Spleen (tissue), 11 donors: ENCODE data around the gene WBP4. TPM values are rescaled to one million over a fixed set of nuclear protein-coding genes. Genes with fewer than 3 reads are reported as not detected.

ENCODE experiments used
- DNase-seq: peaks from one replicate; pipeline ENCODE4 v3.0.0-alpha.2; 2020
- H3K27ac ChIP-seq, 8 donors: fragments of 200-600 bp; sonication (generic) in 7 of 8; 1 replicate in 4 of 8; 2 replicates in 4 of 8; pipeline versions ENCODE4 v1.5.0 to v1.8.0; 2016 to 2021; ENCODE audit warnings: inconsistent platforms in 4 of 8, mild to moderate bottlenecking in 4 of 8, moderate library complexity in 1 of 8
- H3K27me3 ChIP-seq, 7 donors: fragments of 200-600 bp; sonication (generic) in 6 of 7; replicated peaks in 1 of 7; 1 replicate in 4 of 7; 2 replicates in 3 of 7; pipeline versions ENCODE4 v1.5.0 to v1.8.0; 2016 to 2021; ENCODE audit warnings: inconsistent platforms in 3 of 7, mild to moderate bottlenecking in 1 of 7
- H3K36me3 ChIP-seq, 6 donors: fragments of 200-600 bp; sonication (generic) in 5 of 6; 1 replicate in 4 of 6; 2 replicates in 2 of 6; pipeline versions ENCODE4 v1.5.0 to v1.8.0; 2016 to 2021; ENCODE audit warnings: inconsistent platforms in 2 of 6
- H3K4me1 ChIP-seq, 6 donors: fragments of 200-600 bp; sonication (generic) in 5 of 6; 1 replicate in 3 of 6; 2 replicates in 3 of 6; pipeline versions ENCODE4 v1.5.0 to v1.8.0; 2016 to 2021; ENCODE audit warnings: inconsistent platforms in 3 of 6
- H3K4me3 ChIP-seq, 8 donors: fragments of 200-600 bp; sonication (generic) in 7 of 8; 1 replicate in 4 of 8; 2 replicates in 4 of 8; pipeline versions ENCODE4 v1.5.0 to v1.8.0; 2016 to 2021; ENCODE audit warnings: inconsistent platforms in 4 of 8, mild to moderate bottlenecking in 4 of 8, moderate library complexity in 2 of 8
- H3K9me3 ChIP-seq, 8 donors: fragments of 200-600 bp; sonication (generic) in 7 of 8; 1 replicate in 4 of 8; 2 replicates in 4 of 8; pipeline versions ENCODE4 v1.5.0 to v1.8.0; 2016 to 2021; ENCODE audit warnings: inconsistent platforms in 4 of 8
- POLR2A ChIP-seq, 3 donors: fragments of 450-650 bp; IDR thresholded peaks; one replicate each; pipeline ENCODE4 v1.5.1; 2017; ENCODE audit warnings: antibody characterized with exemption in 3 of 3, mild to moderate bottlenecking in 1 of 3
- POLR2AphosphoS5 ChIP-seq, 3 donors: sonication (generic); formaldehyde crosslinking; IDR thresholded peaks; one replicate each; pipeline ENCODE4 v1.5.1; 2017; ENCODE audit warnings: antibody characterized with exemption in 3 of 3
- WGBS, 5 donors: extraction: QIAGEN DNeasy Blood & Tissue Kit in 3 of 5; methylation state at CpG; one replicate each; pipeline versions ENCODE4 v1.1.5 to v1.1.7; 2013 to 2018; 5-methylcytosine and 5-hydroxymethylcytosine counted together
- intact Hi-C: fragments of 100-400 bp; cut with DNase I; formaldehyde crosslinking; loops from one replicate; pipeline ENCODE4 v1.15.0; 2023; ENCODE audit warnings: low total_unique reads
- polyA plus RNA-seq, 3 donors: library from polyadenylated mRNA; stranded (reverse); fragments of 200-250 nt; gene quantifications; one replicate each; pipeline ENCODE4 v1.2.1, GENCODE V29; 2013
- total RNA-seq, 7 donors: library from RNA; depleted of rRNA in 3 of 7; stranded (reverse); fragments of >200 nt in 3 of 7; fragmentation: NEBNext Ultra II Directional in 4 of 7; extraction: Animal tissue kit (Norgen Biotek cat#: 25700) in 4 of 7; gene quantifications; one replicate each; pipeline versions ENCODE4 v1.1.0 to v1.2.1, GENCODE V29; 2016 to 2021
- TF ChIP-seq, protein P1 (sequence below), 11 experiments: fragments of 200-600 bp in 7 of 11; fragments of 450-650 bp in 4 of 11; sonication (generic) in 4 of 11; IDR thresholded peaks in 8 of 11; conservative IDR thresholded peaks in 3 of 11; 1 replicate in 7 of 11; 2 replicates in 4 of 11; pipeline versions ENCODE4 v1.4.0 to v1.8.0; 2016 to 2021; ENCODE audit warnings: antibody characterized with exemption in 11 of 11, inconsistent platforms in 4 of 11, mild to moderate bottlenecking in 1 of 11
- donor health status: healthy with polysubstance abuse.
- donor health status: DM: no; HTN: no; CAD: no; lungs with moderate emphysema.
- donor health status: DM: no; HTN: no; CAD: no.
- donor health status: Bipolar disorder and iron deficiency.
- donor health status: healthy.
- donor health status: DM: no; HTN: no; CAD: no.
- donor health status: DM: yes; HTN: yes; CAD: no.

The WBP4 gene
- total and polyA plus RNA-seq, 10 donors: 7.0 to 9.2 (median 8.4) TPM

GRCh38 chr13:41111454-41111853, 50.1 kb downstream of the WBP4 start:
- Histone ChIP-seq H3K36me3 (no peaks in the 10 kb centered on the region), H3K27ac (no peak overlapping the region), H3K9me3 (no peaks in the 10 kb centered on the region), H3K27me3 (no peaks in the 10 kb centered on the region), H3K4me1 (no peaks in the 10 kb centered on the region), H3K4me3 (no peak overlapping the region)
- intact Hi-C loops: no loop called here
- TF ChIP-seq POLR2A (IDR thresholded peaks at IDR 0.05) (no peak), POLR2AphosphoS5 (IDR thresholded peaks at IDR 0.05) (no peak)
- TF ChIP-seq, protein P1, sequence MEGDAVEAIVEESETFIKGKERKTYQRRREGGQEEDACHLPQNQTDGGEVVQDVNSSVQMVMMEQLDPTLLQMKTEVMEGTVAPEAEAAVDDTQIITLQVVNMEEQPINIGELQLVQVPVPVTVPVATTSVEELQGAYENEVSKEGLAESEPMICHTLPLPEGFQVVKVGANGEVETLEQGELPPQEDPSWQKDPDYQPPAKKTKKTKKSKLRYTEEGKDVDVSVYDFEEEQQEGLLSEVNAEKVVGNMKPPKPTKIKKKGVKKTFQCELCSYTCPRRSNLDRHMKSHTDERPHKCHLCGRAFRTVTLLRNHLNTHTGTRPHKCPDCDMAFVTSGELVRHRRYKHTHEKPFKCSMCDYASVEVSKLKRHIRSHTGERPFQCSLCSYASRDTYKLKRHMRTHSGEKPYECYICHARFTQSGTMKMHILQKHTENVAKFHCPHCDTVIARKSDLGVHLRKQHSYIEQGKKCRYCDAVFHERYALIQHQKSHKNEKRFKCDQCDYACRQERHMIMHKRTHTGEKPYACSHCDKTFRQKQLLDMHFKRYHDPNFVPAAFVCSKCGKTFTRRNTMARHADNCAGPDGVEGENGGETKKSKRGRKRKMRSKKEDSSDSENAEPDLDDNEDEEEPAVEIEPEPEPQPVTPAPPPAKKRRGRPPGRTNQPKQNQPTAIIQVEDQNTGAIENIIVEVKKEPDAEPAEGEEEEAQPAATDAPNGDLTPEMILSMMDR (IDR thresholded peaks at IDR 0.05 in 8 of 11, conservative IDR thresholded peaks at IDR 0.05 in 3 of 11): no peak
- no peak for DNase-seq
- WGBS, 5 donors: 87 to 97% (median 93%) methylated on average over 7 of the region's 7 CpGs

GRCh38 chr13:41117869-41118268, 56.6 kb downstream of the WBP4 start:
- TF ChIP-seq POLR2A (IDR thresholded peaks at IDR 0.05): no peak
- no peak for TF ChIP-seq POLR2AphosphoS5 (IDR thresholded peaks at IDR 0.05)
- TF ChIP-seq, protein P1 (IDR thresholded peaks at IDR 0.05 in 8 of 11, conservative IDR thresholded peaks at IDR 0.05 in 3 of 11): no peak
- no peak for DNase-seq
- H3K27ac ChIP-seq: no peak overlapping the region
- no peak overlapping the region for H3K4me3 ChIP-seq
- WGBS, 5 donors: 88 to 98% (median 93%) methylated on average over 4 of the region's 4 CpGs
- intact Hi-C loops: no loop called here
- H3K9me3 ChIP-seq: no peaks in the 10 kb centered on the region
- no peaks in the 10 kb centered on the region for H3K4me1 ChIP-seq
- H3K27me3 ChIP-seq: no peaks in the 10 kb centered on the region
- H3K36me3 ChIP-seq: no peaks in the 10 kb centered on the region

- H3K4me3 ChIP-seq: no peak overlapping the region
- H3K36me3 ChIP-seq: peaks cover 0 to 11% (median 3%) of the 10 kb centered on the region in 6 donors
- TF ChIP-seq, protein P1 (IDR thresholded peaks at IDR 0.05 in 8 of 11, conservative IDR thresholded peaks at IDR 0.05 in 3 of 11): no peak
- TF ChIP-seq POLR2A (IDR thresholded peaks at IDR 0.05): no peak
- TF ChIP-seq POLR2AphosphoS5 (IDR thresholded peaks at IDR 0.05): no peak
- H3K27ac ChIP-seq: no peak overlapping the region
- H3K4me1 ChIP-seq: peaks cover 0 to 7% (median 1%) of the 10 kb centered on the region in 6 donors
- intact Hi-C loops: loop anchor here (10.0 kb wide), 1 partner anchor 48 kb away; no protein-coding TSS in a partner anchor
- no peaks in the 10 kb centered on the region for H3K27me3 ChIP-seq
- H3K9me3 ChIP-seq: no peaks in the 10 kb centered on the region
- no peak for DNase-seq
- 87 to 92% (median 92%) methylated on average over 2 of the region's 2 CpGs for WGBS, 5 donors
Observed at GRCh38 chr13:41122838-41123237, 61.5 kb downstream of the WBP4 start.

GRCh38 chr13:41127701-41128100, 66.4 kb downstream of the WBP4 start:
- peaks cover 0 to 11% (median 3%) of the 10 kb centered on the region in 6 donors for H3K36me3 ChIP-seq
- no peak for TF ChIP-seq POLR2AphosphoS5 (IDR thresholded peaks at IDR 0.05)
- no peak for TF ChIP-seq POLR2A (IDR thresholded peaks at IDR 0.05)
- TF ChIP-seq, protein P1 (IDR thresholded peaks at IDR 0.05 in 8 of 11, conservative IDR thresholded peaks at IDR 0.05 in 3 of 11): no peak
- H3K4me1 ChIP-seq: peaks cover 19 to 50% (median 41%) of the 10 kb centered on the region in 6 donors
- no peak for DNase-seq
- H3K4me3 ChIP-seq: no peak overlapping the region
- 72 to 88% (median 84%) methylated on average over 3 of the region's 3 CpGs for WGBS, 5 donors
- intact Hi-C loops: loop anchor here (10.0 kb wide), 1 partner anchor 53 kb away; no protein-coding TSS in a partner anchor
- H3K27me3 ChIP-seq: no peaks in the 10 kb centered on the region
- H3K27ac ChIP-seq: no peak overlapping the region
- H3K9me3 ChIP-seq: no peaks in the 10 kb centered on the region
